NCI-H146 (cell line): Measurements from ENCODE around the gene CHD6.
A peak's percentile ranks its signal among the peaks of the same experiment; 100 is the strongest.

Experiments
- DNase-seq: peaks from one replicate; lab custom pipeline; 2025; lab: John Stamatoyannopoulos, UW

CHD6 gene

DNA sequence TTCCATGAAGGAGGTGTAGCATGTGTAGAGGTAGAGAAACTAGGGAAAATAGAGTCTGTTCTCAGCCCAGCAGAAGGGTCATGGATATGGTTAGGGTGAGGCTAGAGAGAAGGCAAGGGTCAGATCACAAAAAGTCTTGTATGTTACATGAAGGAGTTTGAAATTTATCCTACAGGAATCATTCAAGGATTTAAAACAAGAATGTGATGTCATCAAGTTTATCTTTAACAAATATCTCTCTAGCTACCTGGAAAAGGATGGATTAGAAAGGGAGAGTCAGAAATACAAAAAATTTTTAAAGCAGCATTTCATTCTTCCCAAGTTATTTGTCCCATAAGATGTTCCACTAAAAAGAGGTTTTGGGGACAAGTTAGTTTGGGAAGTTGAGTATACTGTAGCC, 4.4 kb upstream of the CHD6 start:
- DNase-seq, result no peak

GRCh38 chr20:41621971-41622370, 3.8 kb upstream of the CHD6 start:
- DNase-seq, result no peak

DNA sequence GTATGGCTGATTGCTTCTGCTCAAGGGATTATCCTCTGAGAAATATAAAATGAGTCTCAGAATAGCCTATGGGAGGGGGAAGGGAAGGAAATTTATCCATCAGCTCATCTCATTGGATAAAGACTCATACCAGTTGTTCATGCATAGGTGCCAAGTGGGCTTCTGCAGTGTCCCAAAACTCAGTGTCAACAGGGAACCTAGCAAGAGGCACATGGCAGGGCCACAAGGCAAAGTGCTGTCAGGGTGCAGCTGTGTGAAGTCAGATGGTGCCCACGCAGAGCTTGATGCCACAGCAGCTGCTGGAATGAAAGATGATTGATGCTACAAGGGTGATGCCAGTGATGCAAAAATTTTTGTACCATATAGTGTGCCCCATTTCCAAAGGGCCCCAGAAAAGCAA, 3.2 kb upstream of the CHD6 start:
- no peak for DNase-seq

GRCh38 chr20:41619360-41620100, 1.4 kb upstream of the CHD6 start:
- DNase-seq, result peak; percentile 43

- DNase-seq, result no peak
Observed at GRCh38 chr20:41618807-41619311, 682 bp upstream of the CHD6 start.

DNA sequence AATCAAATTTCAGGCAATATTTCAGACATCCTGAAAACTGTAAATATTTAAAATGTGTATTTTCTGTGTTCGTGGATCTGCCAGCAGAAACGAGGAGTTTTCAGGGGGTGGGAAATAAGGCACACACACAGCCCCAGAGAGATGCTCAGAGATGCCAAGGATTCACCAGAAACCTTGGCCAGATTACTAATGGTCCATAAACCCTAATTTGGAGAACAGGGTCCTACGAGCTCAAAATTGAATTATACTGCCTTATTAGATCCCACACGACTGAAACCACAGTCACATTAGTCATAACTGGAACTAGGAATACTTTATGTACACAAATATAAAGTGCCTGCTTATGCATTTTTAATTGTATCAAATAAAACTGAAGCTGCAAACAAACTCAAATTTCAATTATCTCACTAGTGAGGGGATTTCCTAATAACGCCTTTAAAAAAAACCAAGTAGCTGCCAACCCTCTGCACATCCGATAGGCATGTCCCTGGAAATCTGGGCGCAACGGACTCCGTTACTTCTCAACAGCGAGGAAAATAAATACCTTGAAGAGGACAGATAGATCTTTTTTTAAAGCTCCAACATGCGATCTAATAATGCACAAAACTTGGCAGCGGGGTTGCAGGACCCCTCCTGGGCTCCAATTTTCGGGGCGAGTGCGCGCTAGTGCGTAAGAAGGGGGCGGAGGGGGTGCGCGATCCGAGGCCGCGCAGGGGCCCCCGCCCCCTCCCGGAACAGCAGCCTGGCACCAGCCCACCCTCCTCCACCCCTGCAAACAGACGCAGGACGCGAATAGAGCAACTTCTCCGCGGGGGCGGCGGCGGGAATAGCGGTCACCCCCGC, 897 bp downstream of the CHD6 start:
- peak; percentile 67 for DNase-seq

DNA sequence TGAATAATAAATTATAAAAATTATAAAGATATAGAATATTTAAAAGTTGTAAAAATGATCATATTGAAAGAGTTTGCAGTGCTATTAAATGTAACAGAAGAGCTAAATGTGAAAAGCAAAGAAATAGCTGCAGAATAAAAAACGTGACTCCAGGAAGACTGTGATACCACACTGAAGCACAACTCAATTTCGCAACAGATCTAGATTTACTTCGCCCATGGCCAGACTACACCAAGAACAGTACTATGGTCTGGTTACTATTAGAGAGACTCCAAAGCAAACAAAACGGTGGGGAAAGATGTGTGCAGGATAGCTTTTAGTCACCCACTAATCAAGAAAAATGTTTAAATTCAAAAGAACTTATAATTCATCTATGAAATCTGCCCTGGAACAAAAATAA, 1.9 kb downstream of the CHD6 start:
- DNase-seq, result no peak

DNA sequence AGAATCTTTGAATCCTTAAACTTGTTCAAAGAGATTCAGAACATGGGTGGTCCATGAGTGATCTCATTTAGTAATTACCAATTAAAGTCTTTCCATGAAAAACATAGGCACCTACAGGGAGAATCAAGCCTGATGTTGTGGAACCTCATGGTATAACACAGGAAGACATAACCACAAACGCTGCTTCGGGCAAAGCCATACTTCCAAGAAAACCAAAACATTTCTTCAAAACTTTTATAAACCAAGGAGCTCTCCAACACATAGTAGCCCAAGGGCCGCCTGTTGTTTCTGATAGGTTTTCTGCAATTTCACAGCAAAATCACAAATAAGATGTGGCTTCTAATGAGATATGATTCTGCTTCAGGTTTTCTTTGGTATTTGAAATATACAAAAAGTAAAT, 2.5 kb downstream of the CHD6 start:
- DNase-seq, result no peak

GRCh38 chr20:41615110-41615509, 3.1 kb downstream of the CHD6 start:
- DNase-seq, result no peak

- no peak for DNase-seq
Observed at GRCh38 chr20:41613321-41613720, 4.9 kb downstream of the CHD6 start.

GRCh38 chr20:41609474-41609873, 8.7 kb downstream of the CHD6 start:
- DNase-seq, result no peak

DNA sequence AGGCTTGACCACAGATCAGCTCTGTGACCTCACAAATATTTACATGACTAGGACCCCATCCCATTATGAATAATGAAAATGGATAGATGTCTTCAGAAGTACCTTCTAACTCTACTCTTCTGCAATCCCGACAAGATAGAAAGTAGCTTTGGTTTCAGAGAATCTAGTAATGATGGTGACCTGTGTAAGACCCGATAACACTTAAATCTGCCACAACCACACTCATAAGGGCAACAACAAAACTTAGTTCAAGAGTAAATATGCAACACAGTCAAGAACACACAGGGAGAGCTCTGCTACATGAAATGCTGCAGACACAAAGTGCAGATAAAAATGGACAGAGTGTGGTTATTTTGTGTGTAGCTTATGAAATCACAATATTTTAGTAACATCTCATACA, 9.6 kb downstream of the CHD6 start:
- no peak for DNase-seq

GRCh38 chr20:41607791-41608190, 10.4 kb downstream of the CHD6 start:
- no peak for DNase-seq

DNA sequence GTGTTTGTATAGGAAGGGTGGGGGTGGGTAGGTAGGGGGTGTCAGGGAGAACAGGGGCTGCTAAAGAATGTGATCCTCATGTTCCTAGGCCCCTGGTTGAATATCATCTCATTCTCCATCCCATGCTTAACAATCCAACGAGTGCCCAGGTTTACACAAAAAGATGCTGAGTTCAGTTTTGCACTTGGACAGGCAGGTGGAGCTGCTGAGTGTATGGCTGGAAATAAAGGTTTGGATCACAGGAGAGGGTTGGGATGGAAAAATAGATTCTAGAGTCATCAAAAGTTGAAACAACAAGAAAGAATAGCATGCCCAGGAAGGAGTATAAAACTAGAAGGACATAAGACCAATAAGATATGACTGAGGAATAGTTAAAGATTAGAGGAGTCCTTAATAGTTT, 14.2 kb downstream of the CHD6 start:
- peak; percentile 5 for DNase-seq

DNA sequence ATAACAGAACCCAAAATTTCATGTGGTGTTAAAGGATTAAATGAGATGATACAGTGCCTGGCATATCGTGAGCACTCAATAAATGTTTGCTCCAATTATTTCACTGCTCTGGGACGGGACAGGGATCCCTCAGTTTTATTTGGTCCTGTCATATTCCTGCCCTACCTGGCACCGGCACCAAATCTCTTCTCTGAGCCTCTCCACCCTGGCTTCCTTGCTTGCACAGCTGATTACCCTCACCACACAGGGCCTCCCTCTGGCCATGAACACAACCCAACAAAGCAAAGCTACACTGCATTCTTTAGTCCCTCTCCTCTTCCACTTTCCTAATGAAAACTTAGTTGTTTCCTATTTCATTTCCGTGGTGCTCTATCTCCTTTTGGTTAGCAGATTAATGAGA, 16.4 kb downstream of the CHD6 start:
- no peak for DNase-seq

GRCh38 chr20:41600926-41601631, 17.1 kb downstream of the CHD6 start:
- no peak for DNase-seq

- no peak for DNase-seq
Observed at GRCh38 chr20:41599699-41600104, 18.5 kb downstream of the CHD6 start.

DNA sequence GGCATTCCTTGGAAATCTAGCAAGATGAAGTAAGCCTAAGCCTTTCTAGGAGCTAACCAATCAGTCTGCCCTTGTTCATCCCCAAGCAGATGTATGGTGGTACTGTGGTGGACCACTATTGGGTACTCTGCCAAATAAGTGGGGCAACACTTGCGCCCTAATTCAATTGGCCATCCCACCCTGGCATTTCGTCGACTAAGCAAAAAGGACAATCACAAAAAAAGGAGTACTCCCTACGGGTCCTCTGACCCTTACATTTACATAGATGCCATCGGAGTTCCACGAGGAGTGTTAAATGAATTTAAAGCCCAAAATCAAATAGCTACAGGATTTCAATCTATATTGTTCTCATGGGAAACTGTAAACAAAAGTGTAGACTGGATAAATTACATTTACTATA, 19.5 kb downstream of the CHD6 start:
- no peak for DNase-seq

DNA sequence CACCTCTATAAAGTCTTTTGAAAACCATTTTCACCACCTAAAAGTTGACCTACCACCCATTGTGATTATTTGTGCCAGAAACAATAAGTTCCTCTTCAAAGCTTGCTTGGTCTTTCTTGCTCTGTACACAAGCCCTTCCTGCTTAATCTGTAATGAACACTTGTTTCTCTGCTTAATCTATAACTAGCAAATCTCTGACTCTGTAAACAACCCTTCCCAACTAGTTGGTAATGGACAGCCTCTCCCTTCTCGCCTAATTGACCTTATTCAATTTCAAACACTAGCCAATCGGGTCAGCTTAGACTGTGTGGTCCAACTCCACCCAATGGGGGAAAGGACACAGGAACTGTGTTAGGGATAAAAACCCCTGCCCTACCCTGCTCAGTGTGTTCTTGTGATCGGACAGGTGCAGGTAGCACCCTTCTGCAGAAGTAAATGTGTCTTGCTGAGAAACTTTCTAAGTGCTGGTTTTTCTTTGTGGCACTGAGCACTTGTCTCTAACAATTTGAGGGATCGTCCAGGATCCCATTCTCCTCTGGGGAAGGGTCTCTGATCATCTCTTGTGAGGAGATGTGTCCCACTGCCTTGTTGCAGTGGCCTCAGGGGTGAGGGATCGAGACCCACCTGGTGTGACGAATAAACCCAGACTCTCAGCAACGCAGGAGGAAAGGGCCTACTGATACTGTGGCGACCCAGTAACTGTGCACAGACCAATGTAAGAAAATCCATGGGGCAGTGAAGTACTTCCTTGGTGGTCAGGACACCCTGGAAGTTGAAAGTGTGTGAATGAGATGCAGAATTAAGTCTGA, 23.5 kb downstream of the CHD6 start:
- no peak for DNase-seq

DNA sequence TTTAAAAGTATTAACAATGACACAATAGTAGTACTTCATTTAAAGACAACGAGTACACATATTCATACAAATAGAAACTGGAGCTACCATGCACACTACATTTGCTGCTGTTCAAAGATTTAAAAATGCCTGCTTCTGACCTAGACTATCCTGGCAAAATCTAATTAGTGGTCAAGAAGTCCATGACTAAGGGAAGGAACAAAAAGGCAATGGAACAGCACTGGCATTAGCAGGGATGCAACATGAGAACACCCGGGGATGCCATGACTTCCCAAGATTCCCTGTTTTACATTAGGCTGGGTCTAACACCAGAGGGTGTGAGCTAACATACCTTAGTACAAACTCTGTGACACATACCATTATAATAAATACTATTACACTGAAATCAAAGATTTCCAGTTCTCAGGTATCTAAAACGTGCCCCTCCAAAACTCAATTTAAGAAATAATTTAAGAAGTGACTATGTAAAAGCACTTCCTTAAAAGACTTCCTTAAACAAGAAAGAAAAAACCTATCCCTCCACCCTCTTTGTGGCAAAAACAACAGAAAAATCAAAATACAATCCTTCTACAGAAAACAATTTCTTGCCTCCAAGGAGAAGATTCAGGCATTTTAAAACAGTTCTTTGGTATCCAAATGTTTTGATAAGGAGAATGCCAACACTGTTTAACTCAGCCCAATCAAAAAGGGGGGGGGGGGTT, 25.5 kb downstream of the CHD6 start:
- DNase-seq, result no peak

GRCh38 chr20:41587956-41588355, 30.2 kb downstream of the CHD6 start:
- DNase-seq, result no peak
